Right hindlimb (tissue), 1 donor: ENCODE data around the gene TRIP12.
"Not testable (repeated sequence)": the region's sequence is repeated elsewhere in the genome, so short reads cannot be mapped to it uniquely, and the experiment has no call there.

Experiments
- DNase-seq: peaks from one replicate; pipeline ENCODE4 v3.0.0-alpha.2; 2018

The TRIP12 gene

GRCh38 chr2:229870903-229871656 is 50.7 kb downstream of the TRIP12 start:
- DNase-seq = no peak

- no peak for DNase-seq
These were observed 52.6 kb downstream of the TRIP12 start for GRCh38 chr2:229869226-229869625.

- no peak for DNase-seq
These were observed 53.0 kb downstream of the TRIP12 start for GRCh38 chr2:229868794-229869193.

GRCh38 chr2:229865033-229865432 is 56.8 kb downstream of the TRIP12 start:
- DNase-seq = no peak

GRCh38 chr2:229861431-229861830 is 60.4 kb downstream of the TRIP12 start:
- no peak for DNase-seq

- DNase-seq = no peak
These were observed 61.5 kb downstream of the TRIP12 start for GRCh38 chr2:229860334-229860733.

- DNase-seq = no peak
These were observed 63.5 kb downstream of the TRIP12 start for GRCh38 chr2:229858351-229858750.

GRCh38 chr2:229857634-229858033 is 64.2 kb downstream of the TRIP12 start:
- DNase-seq = no peak

GRCh38 chr2:229856413-229856812 is 65.4 kb downstream of the TRIP12 start:
- DNase-seq = no peak

- no peak for DNase-seq
These were observed 66.7 kb downstream of the TRIP12 start for GRCh38 chr2:229855116-229855515.

GRCh38 chr2:229852565-229852964 is 69.2 kb downstream of the TRIP12 start:
- DNase-seq = peak; percentile 30

GRCh38 chr2:229851870-229852269 is 69.9 kb downstream of the TRIP12 start:
- DNase-seq = no peak

GRCh38 chr2:229850355-229851275 is 71.2 kb downstream of the TRIP12 start:
- DNase-seq = not testable (repeated sequence)

GRCh38 chr2:229849073-229849472 is 72.7 kb downstream of the TRIP12 start:
- no peak for DNase-seq

GRCh38 chr2:229843613-229844012 is 78.2 kb downstream of the TRIP12 start:
- DNase-seq = no peak

- no peak for DNase-seq
These were observed 83.1 kb downstream of the TRIP12 start for GRCh38 chr2:229838729-229839128.

- DNase-seq = no peak
These were observed 85.0 kb downstream of the TRIP12 start for GRCh38 chr2:229836847-229837246.

- DNase-seq = no peak
These were observed 86.1 kb downstream of the TRIP12 start for GRCh38 chr2:229835596-229836283.

- DNase-seq = not testable (repeated sequence)
These were observed 87.4 kb downstream of the TRIP12 start for GRCh38 chr2:229834368-229834767.

- DNase-seq = no peak
These were observed 89.3 kb downstream of the TRIP12 start for GRCh38 chr2:229832510-229832898.

GRCh38 chr2:229831805-229832509 is 89.9 kb downstream of the TRIP12 start:
- DNase-seq = no peak

- DNase-seq = no peak
These were observed 96.3 kb downstream of the TRIP12 start for GRCh38 chr2:229825476-229825875.

GRCh38 chr2:229821316-229821715 is 100.5 kb downstream of the TRIP12 start:
- DNase-seq = no peak
